GM12878 (cell line): ENCODE measurements around the gene FYB1. TPM values are rescaled to one million over a fixed set of nuclear protein-coding genes. Genes with fewer than 3 reads are reported as not detected.

ENCODE experiments used
- BACH1 ChIP-seq: fragments of 450-650 bp; IDR thresholded peaks from 2 replicates; pipeline ENCODE4 v1.6.1; 2017; ENCODE audit warnings: mild to moderate bottlenecking, borderline replicate concordance
- CBX5 ChIP-seq: sonication (generic); IDR thresholded peaks from 2 replicates; pipeline ENCODE4 v1.6.1; 2016; ENCODE audit warnings: low read depth, moderate library complexity, mild to moderate bottlenecking, inconsistent platforms
- EED ChIP-seq: sonication (generic); IDR thresholded peaks from 2 replicates; pipeline ENCODE4 v1.6.1; 2016; ENCODE audit warnings: antibody characterized with exemption, low read depth
- HDGF ChIP-seq: fragments of 450-650 bp; IDR thresholded peaks from 2 replicates; pipeline ENCODE4 v1.6.1; 2016; ENCODE audit warnings: antibody characterized with exemption
- IKZF1 ChIP-seq: fragments of 450-650 bp; conservative IDR thresholded peaks from 2 replicates; pipeline ENCODE4 v1.6.1; 2017; ENCODE audit warnings: antibody characterized with exemption, mild to moderate bottlenecking
- RBBP5 ChIP-seq: fragments of 200-600 bp; sonication (generic); conservative IDR thresholded peaks from 2 replicates; pipeline ENCODE4 v1.6.1; 2016
- SMAD5 ChIP-seq: IDR thresholded peaks from 2 replicates; pipeline ENCODE4 v1.6.1; 2016; ENCODE audit warnings: antibody characterized with exemption, low read depth
- TBL1XR1 ChIP-seq: IDR thresholded peaks from 2 replicates; pipeline ENCODE4 v1.6.1; 2012; ENCODE audit warnings: low read depth, low read length, improper control_type of control experiment
- YBX1 ChIP-seq: fragments of 450-650 bp; IDR thresholded peaks from 2 replicates; pipeline ENCODE4 v1.6.1; 2016; ENCODE audit warnings: antibody characterized with exemption
- ZNF217 ChIP-seq: fragments of 450-650 bp; IDR thresholded peaks from 2 replicates; pipeline ENCODE4 v1.6.1; 2017; ENCODE audit warnings: antibody characterized with exemption, mild to moderate bottlenecking
- polyA plus RNA-seq, 11 experiments: library from polyadenylated mRNA; depleted of rRNA in 4 of 11; unstranded in 6 of 11; stranded (reverse) in 5 of 11; fragments of >200 nt; fragmentation: Nextera tagmentation in 4 of 11; fragmentation: Illumina TruSeq in 1 of 11; extraction: Ambion mirVana in 4 of 11; extraction: Trizol in 1 of 11; gene quantifications; 1 replicate in 1 of 11; 2 replicates in 10 of 11; pipeline versions ENCODE4 v1.2.1 to v1.2.3, GENCODE V29; 2011 to 2016; ENCODE audit warnings: inconsistent platforms in 2 of 11, missing spikeins in 2 of 11, low read depth in 1 of 11
- total RNA-seq, 4 experiments: library from RNA; depleted of rRNA in 3 of 4; stranded (reverse); fragments of >200 nt in 3 of 4; fragmentation: Illumina TruSeq in 1 of 4; extraction: Trizol in 1 of 4; gene quantifications; 2 replicates each; pipeline versions ENCODE4 v1.2.1 to v1.2.3, GENCODE V29; 2013 to 2021
- TF ChIP-seq, protein P1 (sequence below): IDR thresholded peaks from 2 replicates; pipeline ENCODE4 v1.6.1; 2012; ENCODE audit warnings: low read depth, low read length, improper control_type of control experiment
- TF ChIP-seq, protein P2 (sequence below): fragments of 450-650 bp; formaldehyde crosslinking; IDR thresholded peaks from 2 replicates; pipeline ENCODE4 v1.4.0; 2022; ENCODE audit warnings: mild to moderate bottlenecking, moderate library complexity
- TF ChIP-seq, protein P3 (sequence below): fragments of 150-350 bp; IDR thresholded peaks from 2 replicates; pipeline ENCODE4 v1.6.1; 2014; ENCODE audit warnings: mild to moderate bottlenecking, low read depth, low read length
- TF ChIP-seq, protein P4 (sequence below): fragments of 450-650 bp; IDR thresholded peaks from 2 replicates; pipeline ENCODE4 v1.6.1; 2016; ENCODE audit warnings: mild to moderate bottlenecking
- TF ChIP-seq, protein P5 (sequence below): fragments of 450-650 bp; IDR thresholded peaks from 2 replicates; pipeline ENCODE4 v1.6.1; 2014; ENCODE audit warnings: mild to moderate bottlenecking
- TF ChIP-seq, protein P6 (sequence below): IDR thresholded peaks from 2 replicates; pipeline ENCODE4 v1.6.1; 2012; ENCODE audit warnings: mild to moderate bottlenecking, low read depth, low read length

The FYB1 gene
- total and polyA plus RNA-seq, 10 of the 15 experiments (the other 5 are each of a cell fraction or from before 2014, with no cell fraction given), result 0.06 to 4.3 (median 0.25) TPM; not detected in 2

DNA sequence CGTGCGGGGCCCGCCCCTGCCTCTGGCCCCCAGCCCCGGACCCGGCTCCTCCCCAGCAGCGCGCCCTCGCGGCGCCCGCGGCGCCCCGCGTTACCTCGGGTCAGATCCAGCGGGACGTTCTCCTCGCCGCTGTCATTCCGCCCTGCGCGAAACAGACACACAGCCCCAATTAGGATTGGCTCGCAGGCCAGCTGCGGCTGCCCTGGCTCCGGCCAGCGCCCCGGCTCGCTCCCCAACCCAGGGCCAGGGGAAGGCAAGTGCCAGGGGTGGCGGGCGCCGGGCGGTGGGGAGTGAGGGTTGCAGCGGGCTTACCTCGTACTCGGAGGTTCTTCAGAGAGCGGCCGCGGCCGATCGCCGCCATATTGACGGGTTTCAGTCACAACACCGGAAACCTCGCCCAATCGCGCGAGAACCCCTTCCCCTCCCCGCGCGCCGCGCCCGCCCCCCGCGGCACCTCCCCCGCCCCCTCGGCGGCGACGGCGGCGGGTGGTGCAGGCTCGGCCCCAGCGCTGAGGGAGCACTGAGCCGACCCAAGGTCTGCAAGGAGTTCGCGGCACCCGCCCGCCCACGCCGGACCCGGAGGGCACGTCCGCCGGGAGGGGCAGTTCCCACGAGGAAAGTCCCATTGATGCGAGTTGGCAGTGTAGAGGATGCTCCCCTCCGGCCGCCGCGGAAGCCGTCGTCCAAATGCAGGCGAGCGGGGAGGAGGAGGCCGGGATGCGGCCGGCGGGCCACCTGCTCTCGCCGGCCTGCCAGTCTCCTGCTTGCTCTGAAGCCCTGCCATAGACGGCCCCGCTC is 145.1 kb downstream of the FYB1 start, which contains the start of gene RICTOR (continued):
- TF ChIP-seq, protein P1, sequence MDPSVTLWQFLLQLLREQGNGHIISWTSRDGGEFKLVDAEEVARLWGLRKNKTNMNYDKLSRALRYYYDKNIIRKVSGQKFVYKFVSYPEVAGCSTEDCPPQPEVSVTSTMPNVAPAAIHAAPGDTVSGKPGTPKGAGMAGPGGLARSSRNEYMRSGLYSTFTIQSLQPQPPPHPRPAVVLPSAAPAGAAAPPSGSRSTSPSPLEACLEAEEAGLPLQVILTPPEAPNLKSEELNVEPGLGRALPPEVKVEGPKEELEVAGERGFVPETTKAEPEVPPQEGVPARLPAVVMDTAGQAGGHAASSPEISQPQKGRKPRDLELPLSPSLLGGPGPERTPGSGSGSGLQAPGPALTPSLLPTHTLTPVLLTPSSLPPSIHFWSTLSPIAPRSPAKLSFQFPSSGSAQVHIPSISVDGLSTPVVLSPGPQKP, result 0 out of 2 replicates have a peak, but pooled peaks have one; percentile 25
- TF ChIP-seq, protein P2, sequence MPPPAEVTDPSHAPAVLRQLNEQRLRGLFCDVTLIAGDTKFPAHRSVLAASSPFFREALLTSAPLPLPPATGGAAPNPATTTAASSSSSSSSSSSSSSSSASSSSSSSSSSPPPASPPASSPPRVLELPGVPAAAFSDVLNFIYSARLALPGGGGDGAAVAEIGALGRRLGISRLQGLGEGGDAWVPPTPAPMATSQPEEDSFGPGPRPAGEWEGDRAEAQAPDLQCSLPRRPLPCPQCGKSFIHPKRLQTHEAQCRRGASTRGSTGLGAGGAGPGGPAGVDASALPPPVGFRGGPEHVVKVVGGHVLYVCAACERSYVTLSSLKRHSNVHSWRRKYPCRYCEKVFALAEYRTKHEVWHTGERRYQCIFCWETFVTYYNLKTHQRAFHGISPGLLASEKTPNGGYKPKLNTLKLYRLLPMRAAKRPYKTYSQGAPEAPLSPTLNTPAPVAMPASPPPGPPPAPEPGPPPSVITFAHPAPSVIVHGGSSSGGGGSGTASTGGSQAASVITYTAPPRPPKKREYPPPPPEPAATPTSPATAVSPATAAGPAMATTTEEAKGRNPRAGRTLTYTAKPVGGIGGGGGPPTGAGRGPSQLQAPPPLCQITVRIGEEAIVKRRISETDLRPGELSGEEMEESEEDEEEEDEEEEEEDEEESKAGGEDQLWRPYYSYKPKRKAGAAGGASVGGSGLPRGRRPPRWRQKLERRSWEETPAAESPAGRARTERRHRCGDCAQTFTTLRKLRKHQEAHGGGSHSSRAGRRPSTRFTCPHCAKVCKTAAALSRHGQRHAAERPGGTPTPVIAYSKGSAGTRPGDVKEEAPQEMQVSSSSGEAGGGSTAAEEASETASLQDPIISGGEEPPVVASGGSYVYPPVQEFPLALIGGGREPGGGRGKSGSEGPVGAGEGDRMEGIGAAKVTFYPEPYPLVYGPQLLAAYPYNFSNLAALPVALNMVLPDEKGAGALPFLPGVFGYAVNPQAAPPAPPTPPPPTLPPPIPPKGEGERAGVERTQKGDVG (CRISPR knock-in tag), result no peak
- TF ChIP-seq SMAD5, result 0 out of 2 replicates have a peak, but pooled peaks have one; percentile 18
- TF ChIP-seq, protein P3, sequence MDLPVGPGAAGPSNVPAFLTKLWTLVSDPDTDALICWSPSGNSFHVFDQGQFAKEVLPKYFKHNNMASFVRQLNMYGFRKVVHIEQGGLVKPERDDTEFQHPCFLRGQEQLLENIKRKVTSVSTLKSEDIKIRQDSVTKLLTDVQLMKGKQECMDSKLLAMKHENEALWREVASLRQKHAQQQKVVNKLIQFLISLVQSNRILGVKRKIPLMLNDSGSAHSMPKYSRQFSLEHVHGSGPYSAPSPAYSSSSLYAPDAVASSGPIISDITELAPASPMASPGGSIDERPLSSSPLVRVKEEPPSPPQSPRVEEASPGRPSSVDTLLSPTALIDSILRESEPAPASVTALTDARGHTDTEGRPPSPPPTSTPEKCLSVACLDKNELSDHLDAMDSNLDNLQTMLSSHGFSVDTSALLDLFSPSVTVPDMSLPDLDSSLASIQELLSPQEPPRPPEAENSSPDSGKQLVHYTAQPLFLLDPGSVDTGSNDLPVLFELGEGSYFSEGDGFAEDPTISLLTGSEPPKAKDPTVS, result no peak
- 0 out of 2 replicates have a peak, but pooled peaks have one; percentile 43 for TF ChIP-seq HDGF
- no peak for TF ChIP-seq ZNF217
- TF ChIP-seq, protein P4, sequence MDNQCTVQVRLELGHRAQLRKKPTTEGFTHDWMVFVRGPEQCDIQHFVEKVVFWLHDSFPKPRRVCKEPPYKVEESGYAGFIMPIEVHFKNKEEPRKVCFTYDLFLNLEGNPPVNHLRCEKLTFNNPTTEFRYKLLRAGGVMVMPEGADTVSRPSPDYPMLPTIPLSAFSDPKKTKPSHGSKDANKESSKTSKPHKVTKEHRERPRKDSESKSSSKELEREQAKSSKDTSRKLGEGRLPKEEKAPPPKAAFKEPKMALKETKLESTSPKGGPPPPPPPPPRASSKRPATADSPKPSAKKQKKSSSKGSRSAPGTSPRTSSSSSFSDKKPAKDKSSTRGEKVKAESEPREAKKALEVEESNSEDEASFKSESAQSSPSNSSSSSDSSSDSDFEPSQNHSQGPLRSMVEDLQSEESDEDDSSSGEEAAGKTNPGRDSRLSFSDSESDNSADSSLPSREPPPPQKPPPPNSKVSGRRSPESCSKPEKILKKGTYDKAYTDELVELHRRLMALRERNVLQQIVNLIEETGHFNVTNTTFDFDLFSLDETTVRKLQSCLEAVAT, result 0 out of 2 replicates have a peak, but pooled peaks have one; percentile 32
- 0 out of 2 replicates have a peak, but pooled peaks have one; percentile 35 for TF ChIP-seq EED
- TF ChIP-seq YBX1, result no peak
- TF ChIP-seq, protein P5, sequence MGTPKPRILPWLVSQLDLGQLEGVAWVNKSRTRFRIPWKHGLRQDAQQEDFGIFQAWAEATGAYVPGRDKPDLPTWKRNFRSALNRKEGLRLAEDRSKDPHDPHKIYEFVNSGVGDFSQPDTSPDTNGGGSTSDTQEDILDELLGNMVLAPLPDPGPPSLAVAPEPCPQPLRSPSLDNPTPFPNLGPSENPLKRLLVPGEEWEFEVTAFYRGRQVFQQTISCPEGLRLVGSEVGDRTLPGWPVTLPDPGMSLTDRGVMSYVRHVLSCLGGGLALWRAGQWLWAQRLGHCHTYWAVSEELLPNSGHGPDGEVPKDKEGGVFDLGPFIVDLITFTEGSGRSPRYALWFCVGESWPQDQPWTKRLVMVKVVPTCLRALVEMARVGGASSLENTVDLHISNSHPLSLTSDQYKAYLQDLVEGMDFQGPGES, result no peak
- TF ChIP-seq RBBP5, result 0 out of 2 replicates have a peak, but pooled peaks have one; percentile 12
- peak; percentile 54; the same call in 1 of the 2 replicates for TF ChIP-seq TBL1XR1
- no peak; the same call in 1 of the 2 replicates for TF ChIP-seq BACH1
- TF ChIP-seq, protein P6, sequence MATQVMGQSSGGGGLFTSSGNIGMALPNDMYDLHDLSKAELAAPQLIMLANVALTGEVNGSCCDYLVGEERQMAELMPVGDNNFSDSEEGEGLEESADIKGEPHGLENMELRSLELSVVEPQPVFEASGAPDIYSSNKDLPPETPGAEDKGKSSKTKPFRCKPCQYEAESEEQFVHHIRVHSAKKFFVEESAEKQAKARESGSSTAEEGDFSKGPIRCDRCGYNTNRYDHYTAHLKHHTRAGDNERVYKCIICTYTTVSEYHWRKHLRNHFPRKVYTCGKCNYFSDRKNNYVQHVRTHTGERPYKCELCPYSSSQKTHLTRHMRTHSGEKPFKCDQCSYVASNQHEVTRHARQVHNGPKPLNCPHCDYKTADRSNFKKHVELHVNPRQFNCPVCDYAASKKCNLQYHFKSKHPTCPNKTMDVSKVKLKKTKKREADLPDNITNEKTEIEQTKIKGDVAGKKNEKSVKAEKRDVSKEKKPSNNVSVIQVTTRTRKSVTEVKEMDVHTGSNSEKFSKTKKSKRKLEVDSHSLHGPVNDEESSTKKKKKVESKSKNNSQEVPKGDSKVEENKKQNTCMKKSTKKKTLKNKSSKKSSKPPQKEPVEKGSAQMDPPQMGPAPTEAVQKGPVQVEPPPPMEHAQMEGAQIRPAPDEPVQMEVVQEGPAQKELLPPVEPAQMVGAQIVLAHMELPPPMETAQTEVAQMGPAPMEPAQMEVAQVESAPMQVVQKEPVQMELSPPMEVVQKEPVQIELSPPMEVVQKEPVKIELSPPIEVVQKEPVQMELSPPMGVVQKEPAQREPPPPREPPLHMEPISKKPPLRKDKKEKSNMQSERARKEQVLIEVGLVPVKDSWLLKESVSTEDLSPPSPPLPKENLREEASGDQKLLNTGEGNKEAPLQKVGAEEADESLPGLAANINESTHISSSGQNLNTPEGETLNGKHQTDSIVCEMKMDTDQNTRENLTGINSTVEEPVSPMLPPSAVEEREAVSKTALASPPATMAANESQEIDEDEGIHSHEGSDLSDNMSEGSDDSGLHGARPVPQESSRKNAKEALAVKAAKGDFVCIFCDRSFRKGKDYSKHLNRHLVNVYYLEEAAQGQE, result no peak
- TF ChIP-seq IKZF1, result peak; percentile 95
- no peak for TF ChIP-seq CBX5
